ENCODE data around the gene DOK6. TPM values are rescaled to one million over a fixed set of nuclear protein-coding genes. Genes with fewer than 3 reads are reported as not detected.

Gene DOK6
- total RNA-seq, 1 donor from 2014 or later, result not detected

- TF ChIP-seq, protein P1, sequence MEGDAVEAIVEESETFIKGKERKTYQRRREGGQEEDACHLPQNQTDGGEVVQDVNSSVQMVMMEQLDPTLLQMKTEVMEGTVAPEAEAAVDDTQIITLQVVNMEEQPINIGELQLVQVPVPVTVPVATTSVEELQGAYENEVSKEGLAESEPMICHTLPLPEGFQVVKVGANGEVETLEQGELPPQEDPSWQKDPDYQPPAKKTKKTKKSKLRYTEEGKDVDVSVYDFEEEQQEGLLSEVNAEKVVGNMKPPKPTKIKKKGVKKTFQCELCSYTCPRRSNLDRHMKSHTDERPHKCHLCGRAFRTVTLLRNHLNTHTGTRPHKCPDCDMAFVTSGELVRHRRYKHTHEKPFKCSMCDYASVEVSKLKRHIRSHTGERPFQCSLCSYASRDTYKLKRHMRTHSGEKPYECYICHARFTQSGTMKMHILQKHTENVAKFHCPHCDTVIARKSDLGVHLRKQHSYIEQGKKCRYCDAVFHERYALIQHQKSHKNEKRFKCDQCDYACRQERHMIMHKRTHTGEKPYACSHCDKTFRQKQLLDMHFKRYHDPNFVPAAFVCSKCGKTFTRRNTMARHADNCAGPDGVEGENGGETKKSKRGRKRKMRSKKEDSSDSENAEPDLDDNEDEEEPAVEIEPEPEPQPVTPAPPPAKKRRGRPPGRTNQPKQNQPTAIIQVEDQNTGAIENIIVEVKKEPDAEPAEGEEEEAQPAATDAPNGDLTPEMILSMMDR (IDR thresholded peaks at IDR 0.05), result no peak
Observed at GRCh38 chr18:69580107-69580506, 179.4 kb downstream of the DOK6 start.

DNA sequence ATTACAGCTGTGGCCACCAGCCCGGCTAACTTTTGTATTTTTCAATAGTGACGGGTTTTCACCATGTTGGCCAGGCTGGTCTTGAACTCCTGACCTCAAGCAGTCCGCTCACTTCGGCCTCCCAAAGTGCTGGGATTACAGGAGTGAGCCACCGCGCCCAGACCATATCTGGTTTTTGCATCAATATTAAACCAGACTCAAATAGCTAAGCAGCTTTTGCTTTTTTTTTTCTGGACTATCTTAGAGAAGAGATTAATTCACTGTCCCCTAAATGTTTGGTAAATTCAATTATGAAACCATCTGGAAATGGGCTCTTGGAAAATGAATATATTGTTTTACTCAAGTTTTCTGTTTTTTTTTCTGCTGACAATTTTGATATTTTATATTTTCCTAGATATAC lies 183.7 kb downstream of the DOK6 start:
- TF ChIP-seq, protein P1 (IDR thresholded peaks at IDR 0.05), result no peak
- intact Hi-C loops (cut with micrococcal nuclease), result no loop called here
- ATAC-seq (ENCODE audit: low read depth) (no peak), DNase-seq (no peak)
- Mint-ChIP-seq H3K4me3 (no peak overlapping the region), H3K4me1 (no peaks in the 10 kb centered on the region), H3K9me3 (no peaks in the 10 kb centered on the region), H3K27me3 (no peaks in the 10 kb centered on the region), H3K36me3 (ENCODE audit: low read depth) (no peaks in the 10 kb centered on the region), H3K27ac (no peak overlapping the region)
- ChIA-PET CTCF (no interaction called here), POLR2A (no interaction called here)

More at GRCh38 chr18:69580107-69580506, 179.4 kb downstream of the DOK6 start:
- no peak overlapping the region for H3K27ac Mint-ChIP-seq
- H3K27me3 Mint-ChIP-seq, result no peaks in the 10 kb centered on the region
- no peaks in the 10 kb centered on the region for H3K4me1 Mint-ChIP-seq
- no peaks in the 10 kb centered on the region for H3K9me3 Mint-ChIP-seq
- no peaks in the 10 kb centered on the region for H3K36me3 Mint-ChIP-seq (ENCODE audit: low read depth)
- intact Hi-C loops (cut with micrococcal nuclease), result no loop called here
- CTCF ChIA-PET, result no interaction called here
- H3K4me3 Mint-ChIP-seq, result no peak overlapping the region
- POLR2A ChIA-PET, result no interaction called here
- no peak for DNase-seq
- no peak for ATAC-seq (ENCODE audit: low read depth)

DNA sequence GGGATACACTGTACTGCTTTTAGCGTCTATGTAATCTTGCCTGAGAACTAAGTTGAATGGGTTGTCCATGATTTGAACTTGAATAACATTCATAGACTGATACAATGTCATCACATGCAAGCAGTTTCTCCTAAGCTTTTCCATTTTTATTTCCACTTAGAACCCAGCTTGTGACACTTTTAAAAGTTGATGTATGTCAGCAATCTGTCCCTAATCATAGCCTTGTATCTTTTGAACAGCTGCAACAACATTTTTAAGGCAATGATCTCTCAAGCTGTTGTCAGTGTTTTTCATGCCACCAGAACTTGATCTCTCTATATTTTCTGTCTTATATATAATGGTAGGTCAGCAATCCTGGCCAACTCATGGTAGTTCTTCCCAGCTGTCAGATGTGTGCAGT lies 185.0 kb downstream of the DOK6 start:
- POLR2A ChIA-PET, result no interaction called here
- no peaks in the 10 kb centered on the region for H3K36me3 Mint-ChIP-seq (ENCODE audit: low read depth)
- CTCF ChIA-PET, result no interaction called here
- H3K27me3 Mint-ChIP-seq, result no peaks in the 10 kb centered on the region
- H3K4me3 Mint-ChIP-seq, result no peak overlapping the region
- H3K4me1 Mint-ChIP-seq, result no peaks in the 10 kb centered on the region
- H3K27ac Mint-ChIP-seq, result no peak overlapping the region
- ATAC-seq (ENCODE audit: low read depth) (no peak), DNase-seq (no peak)
- intact Hi-C loops (cut with micrococcal nuclease), result no loop called here
- no peaks in the 10 kb centered on the region for H3K9me3 Mint-ChIP-seq
- TF ChIP-seq, protein P1 (IDR thresholded peaks at IDR 0.05), result no peak

GRCh38 chr18:69586537-69586936 lies 185.8 kb downstream of the DOK6 start:
- ChIA-PET POLR2A (no interaction called here), CTCF (no interaction called here)
- intact Hi-C loops (cut with micrococcal nuclease), result no loop called here
- Mint-ChIP-seq H3K4me1 (no peaks in the 10 kb centered on the region), H3K36me3 (ENCODE audit: low read depth) (no peaks in the 10 kb centered on the region), H3K4me3 (no peak overlapping the region), H3K27ac (no peak overlapping the region), H3K9me3 (no peaks in the 10 kb centered on the region), H3K27me3 (no peaks in the 10 kb centered on the region)
- no peak for ATAC-seq (ENCODE audit: low read depth)
- DNase-seq, result no peak
- TF ChIP-seq, protein P1 (IDR thresholded peaks at IDR 0.05), result no peak

DNA sequence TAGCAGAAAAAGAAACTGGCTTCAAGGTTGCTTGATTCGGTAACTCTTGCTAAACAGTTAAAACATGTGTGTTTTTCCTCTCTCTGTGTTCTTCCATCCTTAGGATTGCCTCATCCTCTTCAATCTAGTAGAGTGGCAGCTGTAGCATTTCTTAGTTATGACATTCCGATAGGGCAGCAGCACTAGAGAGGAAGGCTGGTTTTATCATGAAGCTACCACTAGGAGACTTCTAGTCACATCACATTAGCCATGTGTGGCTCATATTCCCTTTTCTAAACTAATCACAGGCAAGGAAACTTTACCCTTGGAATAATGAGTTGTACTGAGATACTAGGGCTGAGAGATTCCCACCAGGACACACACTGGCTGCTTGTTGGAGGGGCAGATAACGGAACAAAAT lies 187.6 kb downstream of the DOK6 start:
- H3K27ac Mint-ChIP-seq, result no peak overlapping the region
- TF ChIP-seq, protein P1 (IDR thresholded peaks at IDR 0.05), result no peak
- H3K27me3 Mint-ChIP-seq, result no peaks in the 10 kb centered on the region
- H3K9me3 Mint-ChIP-seq, result no peaks in the 10 kb centered on the region
- no peaks in the 10 kb centered on the region for H3K36me3 Mint-ChIP-seq (ENCODE audit: low read depth)
- DNase-seq, result no peak
- ChIA-PET POLR2A (no interaction called here), CTCF (no interaction called here)
- no peak for ATAC-seq (ENCODE audit: low read depth)
- H3K4me1 Mint-ChIP-seq, result no peaks in the 10 kb centered on the region
- intact Hi-C loops (cut with micrococcal nuclease), result no loop called here
- H3K4me3 Mint-ChIP-seq, result no peak overlapping the region
